Measurements from ENCODE around the gene CBLB.

- no peak for TF ChIP-seq CTCF (conservative IDR thresholded peaks at IDR 0.05)
- no peak for TF ChIP-seq ZFX (IDR thresholded peaks at IDR 0.05)
Measured at GRCh38 chr3:105856605-105857004, 12.2 kb downstream of the CBLB start.

All from C4-2B (cell line).